KG1 (cell line): ENCODE measurements around the gene CA10.
A peak's percentile ranks its signal among the peaks of the same experiment; 100 is the strongest.

Experiments used
- DNase-seq: peaks from one replicate; lab custom pipeline; 2025; lab: John Stamatoyannopoulos, UW

Gene CA10

DNA sequence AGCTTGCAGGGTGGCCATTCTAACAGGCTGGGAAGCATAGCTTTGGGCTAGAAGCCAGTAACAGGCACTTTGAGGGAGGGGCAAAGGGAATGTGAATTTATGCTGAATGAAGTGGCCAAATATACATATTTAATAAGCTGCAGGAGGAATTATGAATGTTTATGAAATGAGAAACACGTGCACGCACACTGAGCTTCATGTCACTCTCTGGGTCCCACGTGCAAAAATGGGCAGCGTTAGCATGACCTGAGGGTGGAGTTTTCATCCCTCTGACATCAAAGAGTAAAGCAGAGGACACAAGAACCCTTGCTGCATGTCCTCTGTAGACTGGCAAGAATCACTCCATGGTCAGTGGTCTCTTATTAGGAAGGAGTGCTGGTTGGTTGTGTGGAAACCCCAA, 561.2 kb downstream of the CA10 start:
- no peak for DNase-seq

DNA sequence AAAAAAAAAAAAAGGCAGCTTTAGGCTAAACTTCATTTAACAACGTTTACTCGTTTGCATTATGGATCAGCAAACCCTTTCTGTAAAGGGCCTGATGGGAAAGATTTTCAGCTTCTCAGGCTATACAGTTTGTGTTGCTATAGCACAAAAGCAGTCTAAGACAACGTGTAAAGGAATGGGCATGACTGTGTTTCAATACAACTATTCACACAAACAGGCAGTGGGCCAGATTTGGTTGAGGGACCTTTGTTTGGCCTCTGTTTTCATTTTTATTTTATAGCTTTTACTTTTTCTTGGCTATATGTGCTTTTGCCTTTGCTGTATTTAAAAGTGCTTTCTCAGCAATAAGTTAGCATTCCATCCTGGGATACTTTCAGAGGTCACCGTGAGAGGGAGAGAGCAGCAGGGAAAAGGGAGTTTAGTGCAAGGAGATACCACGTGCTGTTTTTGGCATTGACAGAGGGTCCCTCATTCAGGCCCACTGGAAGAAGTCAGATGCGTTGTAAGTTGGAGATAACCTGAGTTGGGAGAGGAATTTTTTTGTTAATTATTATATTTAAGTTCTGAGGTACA, 562.6 kb downstream of the CA10 start:
- DNase-seq: no peak

DNA sequence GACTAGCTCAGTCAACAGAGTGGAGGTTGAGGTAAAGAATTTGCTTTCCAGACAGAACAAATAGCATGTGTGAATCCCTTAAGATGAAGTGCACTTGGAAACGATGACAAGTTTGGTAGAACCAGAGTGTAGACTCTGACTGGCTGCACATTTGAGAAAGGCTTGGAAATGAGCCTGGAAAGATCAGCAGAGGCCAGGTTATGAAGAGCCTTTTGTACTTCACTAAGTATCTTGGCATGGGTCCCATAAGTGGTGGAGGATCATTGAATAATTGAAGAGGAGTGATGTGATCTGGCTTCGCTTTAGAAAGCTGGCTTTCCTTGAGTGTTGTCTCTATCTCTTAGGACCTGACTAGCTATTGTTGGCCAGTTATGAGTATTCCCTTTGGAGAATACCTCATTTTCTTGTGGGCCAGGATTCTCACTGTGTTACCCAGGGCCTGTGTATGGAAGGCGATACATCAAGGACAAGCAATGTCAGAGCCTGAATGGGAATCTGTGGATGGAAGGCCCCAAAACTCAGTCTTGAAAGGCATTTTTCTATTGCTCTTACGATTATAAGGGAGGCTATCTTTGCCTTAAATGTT, 568.4 kb downstream of the CA10 start:
- no peak for DNase-seq

DNA sequence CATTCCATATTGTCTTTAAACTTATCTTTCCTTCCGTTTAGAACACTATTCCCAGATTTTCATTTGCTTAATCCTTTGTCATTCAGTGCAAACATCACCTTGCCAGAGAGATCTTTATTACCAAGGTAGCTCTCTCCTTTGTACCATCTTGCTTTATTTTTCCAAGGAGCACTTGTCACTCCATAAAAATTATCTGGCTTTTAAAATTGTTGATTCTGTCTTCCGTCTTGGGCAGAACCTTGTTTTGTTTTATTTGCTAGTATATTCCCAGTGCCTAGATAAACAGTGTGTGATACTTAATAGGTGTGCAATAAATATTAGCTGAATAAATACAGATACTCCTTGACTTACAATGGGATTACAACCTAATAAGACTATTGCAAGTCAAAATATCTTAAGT, 570.5 kb downstream of the CA10 start:
- DNase-seq: no peak

DNA sequence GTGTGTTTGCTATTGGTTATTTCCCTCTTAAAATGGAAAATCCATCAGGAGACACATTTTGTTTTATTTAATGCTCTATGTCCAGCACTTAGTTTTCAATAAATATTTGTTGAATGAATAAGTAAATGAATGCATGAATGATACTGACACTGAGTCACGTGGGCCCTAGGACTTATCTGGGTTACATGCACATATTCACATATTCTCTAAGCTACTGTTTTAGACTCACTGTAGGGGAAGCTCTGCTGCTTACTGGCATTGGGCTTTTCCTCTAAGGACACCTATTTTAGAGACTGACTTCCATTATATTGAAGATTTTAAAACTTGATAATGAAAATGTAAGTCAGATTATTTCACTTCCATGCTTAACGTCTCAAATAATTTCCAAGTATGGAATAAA, 571.0 kb downstream of the CA10 start:
- no peak for DNase-seq

DNA sequence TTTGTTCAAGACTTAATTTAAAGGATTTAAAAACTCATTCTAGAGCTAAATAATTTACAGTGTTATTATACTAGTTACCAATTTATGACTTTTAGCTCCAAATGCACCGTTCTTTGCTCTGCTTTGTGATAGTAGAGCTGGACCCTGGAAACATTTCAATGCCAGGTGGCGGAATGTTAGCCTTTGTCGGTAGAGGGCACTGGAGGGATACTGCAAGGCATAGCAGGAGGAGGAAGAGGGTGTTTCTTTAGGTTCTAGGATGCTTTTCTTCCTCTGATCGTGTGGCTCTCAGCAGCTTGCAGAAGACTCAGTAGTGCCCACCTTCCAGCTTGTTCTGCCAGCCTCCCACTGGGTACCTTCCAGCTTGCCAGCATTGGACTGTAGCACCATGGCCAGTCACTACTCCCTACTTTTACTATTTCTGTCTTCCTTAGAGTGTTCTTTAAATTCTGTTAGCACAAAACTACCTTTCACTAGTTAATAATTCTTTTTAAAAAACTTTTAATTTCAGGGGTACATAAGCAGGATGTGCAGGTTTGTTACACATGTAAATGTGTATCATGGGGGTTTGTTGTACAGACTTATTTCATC, 572.9 kb downstream of the CA10 start:
- no peak for DNase-seq

DNA sequence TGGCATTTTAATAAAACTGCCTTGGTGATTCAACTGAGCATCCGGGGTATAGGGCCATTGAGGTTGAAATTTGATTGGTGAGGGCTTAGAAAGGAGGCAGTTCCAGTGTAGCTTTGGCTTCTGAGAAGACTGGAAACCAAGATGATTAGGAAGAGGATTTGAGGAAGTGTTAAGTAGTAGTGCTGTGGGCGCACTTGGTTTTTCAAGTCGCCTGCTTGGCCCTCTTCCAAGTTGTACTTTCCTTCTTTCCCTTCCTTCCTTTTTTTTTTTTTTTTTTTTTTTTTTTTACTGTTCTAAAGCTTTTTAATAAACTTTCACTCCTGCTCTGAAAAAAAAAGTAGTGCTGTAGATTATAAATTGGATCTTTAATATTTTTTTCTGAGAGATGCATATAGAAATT, 577.6 kb downstream of the CA10 start:
- DNase-seq: peak; percentile 2
